ENCODE measurements around the gene TMEM163.

Gene TMEM163

GRCh38 chr2:134470561-134471168 lies 248.1 kb downstream of the TMEM163 start:
- Histone ChIP-seq H3K9me3 (ENCODE audit: low read length) (no peaks in the 10 kb centered on the region), H3K79me2 (ENCODE audit: insufficient read depth, low read length) (no peaks in the 10 kb centered on the region), H3F3A (ENCODE audit: insufficient read depth, low read length) (no peaks in the 10 kb centered on the region), H4K20me1 (ENCODE audit: insufficient read depth, low read length) (no peaks in the 10 kb centered on the region), H3K36me3 (ENCODE audit: insufficient read depth, low read length) (no peaks in the 10 kb centered on the region), H2AFZ (ENCODE audit: low read length) (no peak overlapping the region), H3K27me3 (ENCODE audit: insufficient read depth, low read length) (no peaks in the 10 kb centered on the region), H3K4me1 (ENCODE audit: insufficient read depth, low read length, severe bottlenecking) (no peaks in the 10 kb centered on the region), H3K4me3 (ENCODE audit: low read depth, low read length, poor library complexity, severe bottlenecking) (no peak overlapping the region), H3K9ac (ENCODE audit: low read length) (no peak overlapping the region), H3K4me2 (ENCODE audit: low read length) (no peak overlapping the region), H3K9me2 (ENCODE audit: low read depth, low read length) (no peaks in the 10 kb centered on the region), H3K27ac (ENCODE audit: low read depth, low read length, poor library complexity, severe bottlenecking) (no peak overlapping the region)
- TF ChIP-seq, protein P1, sequence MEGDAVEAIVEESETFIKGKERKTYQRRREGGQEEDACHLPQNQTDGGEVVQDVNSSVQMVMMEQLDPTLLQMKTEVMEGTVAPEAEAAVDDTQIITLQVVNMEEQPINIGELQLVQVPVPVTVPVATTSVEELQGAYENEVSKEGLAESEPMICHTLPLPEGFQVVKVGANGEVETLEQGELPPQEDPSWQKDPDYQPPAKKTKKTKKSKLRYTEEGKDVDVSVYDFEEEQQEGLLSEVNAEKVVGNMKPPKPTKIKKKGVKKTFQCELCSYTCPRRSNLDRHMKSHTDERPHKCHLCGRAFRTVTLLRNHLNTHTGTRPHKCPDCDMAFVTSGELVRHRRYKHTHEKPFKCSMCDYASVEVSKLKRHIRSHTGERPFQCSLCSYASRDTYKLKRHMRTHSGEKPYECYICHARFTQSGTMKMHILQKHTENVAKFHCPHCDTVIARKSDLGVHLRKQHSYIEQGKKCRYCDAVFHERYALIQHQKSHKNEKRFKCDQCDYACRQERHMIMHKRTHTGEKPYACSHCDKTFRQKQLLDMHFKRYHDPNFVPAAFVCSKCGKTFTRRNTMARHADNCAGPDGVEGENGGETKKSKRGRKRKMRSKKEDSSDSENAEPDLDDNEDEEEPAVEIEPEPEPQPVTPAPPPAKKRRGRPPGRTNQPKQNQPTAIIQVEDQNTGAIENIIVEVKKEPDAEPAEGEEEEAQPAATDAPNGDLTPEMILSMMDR (IDR thresholded peaks at IDR 0.05; ENCODE audit: low read length): no peak
- TF ChIP-seq EZH2 (IDR thresholded peaks at IDR 0.05; ENCODE audit: borderline replicate concordance, low read length): no peak

DNA sequence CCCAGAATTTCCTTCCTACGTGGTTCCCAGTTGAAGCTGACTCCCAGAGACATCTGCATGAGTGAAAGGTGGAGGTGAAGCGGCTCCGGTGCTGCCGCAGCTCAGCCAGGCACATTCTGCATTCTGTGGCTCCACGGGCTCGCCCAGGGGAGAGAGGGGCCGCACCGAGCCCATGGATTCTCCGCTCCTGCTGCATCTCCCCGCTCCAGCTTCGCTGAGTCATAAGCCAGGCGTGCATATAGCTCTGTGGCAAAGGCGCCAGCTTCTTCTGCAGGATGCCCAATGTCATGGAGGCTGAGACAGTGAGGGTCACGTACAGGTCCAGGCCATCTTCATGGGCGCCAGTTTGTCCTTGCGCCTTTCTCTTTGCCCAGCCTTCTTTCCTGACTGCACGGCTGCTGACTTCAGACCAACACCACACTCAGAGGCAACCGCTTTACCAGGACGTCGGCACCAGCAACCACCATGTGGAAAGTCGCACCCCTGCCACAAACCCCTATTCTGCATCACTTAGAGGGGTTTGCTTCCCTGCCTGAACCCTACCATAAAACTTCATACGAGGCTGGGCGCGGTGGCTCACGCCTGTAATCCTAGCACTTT lies 249.2 kb downstream of the TMEM163 start:
- Histone ChIP-seq H3K9me2 (ENCODE audit: low read depth, low read length) (no peaks in the 10 kb centered on the region), H3K9me3 (ENCODE audit: low read length) (no peaks in the 10 kb centered on the region), H3K79me2 (ENCODE audit: insufficient read depth, low read length) (no peaks in the 10 kb centered on the region), H3K4me1 (ENCODE audit: insufficient read depth, low read length, severe bottlenecking) (no peaks in the 10 kb centered on the region), H2AFZ (ENCODE audit: low read length) (no peak overlapping the region), H3K36me3 (ENCODE audit: insufficient read depth, low read length) (no peaks in the 10 kb centered on the region), H4K20me1 (ENCODE audit: insufficient read depth, low read length) (no peaks in the 10 kb centered on the region), H3K4me2 (ENCODE audit: low read length) (no peak overlapping the region), H3K27ac (ENCODE audit: low read depth, low read length, poor library complexity, severe bottlenecking) (no peak overlapping the region), H3K9ac (ENCODE audit: low read length) (no peak overlapping the region), H3F3A (ENCODE audit: insufficient read depth, low read length) (no peaks in the 10 kb centered on the region), H3K27me3 (ENCODE audit: insufficient read depth, low read length) (no peaks in the 10 kb centered on the region), H3K4me3 (ENCODE audit: low read depth, low read length, poor library complexity, severe bottlenecking) (no peak overlapping the region)
- TF ChIP-seq, protein P1 (IDR thresholded peaks at IDR 0.05; ENCODE audit: low read length): no peak

GRCh38 chr2:134468776-134469175 lies 250.0 kb downstream of the TMEM163 start:
- Histone ChIP-seq H3K27ac (ENCODE audit: low read depth, low read length, poor library complexity, severe bottlenecking) (no peak overlapping the region), H3K79me2 (ENCODE audit: insufficient read depth, low read length) (no peaks in the 10 kb centered on the region), H3K9ac (ENCODE audit: low read length) (no peak overlapping the region), H3F3A (ENCODE audit: insufficient read depth, low read length) (no peaks in the 10 kb centered on the region), H3K4me2 (ENCODE audit: low read length) (no peak overlapping the region), H3K36me3 (ENCODE audit: insufficient read depth, low read length) (no peaks in the 10 kb centered on the region), H3K4me3 (ENCODE audit: low read depth, low read length, poor library complexity, severe bottlenecking) (no peak overlapping the region), H3K4me1 (ENCODE audit: insufficient read depth, low read length, severe bottlenecking) (no peaks in the 10 kb centered on the region), H3K27me3 (ENCODE audit: insufficient read depth, low read length) (no peaks in the 10 kb centered on the region), H4K20me1 (ENCODE audit: insufficient read depth, low read length) (no peaks in the 10 kb centered on the region), H2AFZ (ENCODE audit: low read length) (no peak overlapping the region), H3K9me3 (ENCODE audit: low read length) (no peaks in the 10 kb centered on the region), H3K9me2 (ENCODE audit: low read depth, low read length) (no peaks in the 10 kb centered on the region)
- no peak for TF ChIP-seq EZH2 (IDR thresholded peaks at IDR 0.05; ENCODE audit: borderline replicate concordance, low read length)
- TF ChIP-seq, protein P1 (IDR thresholded peaks at IDR 0.05; ENCODE audit: low read length): no peak

Measured in OCI-LY1 (cell line).